AG10803 (cell line): Measurements from ENCODE around the gene MITD1.
"Not testable (repeated sequence)": the region's sequence is repeated elsewhere in the genome, so short reads cannot be mapped to it uniquely, and the experiment has no call there.

Experiments
- DNase-seq: peaks from one replicate; pipeline ENCODE4 v3.0.0; 2010; ENCODE audit warnings: low read depth
- H3K4me3 ChIP-seq: 2 replicates; pipeline ENCODE4 v1.5.1; 2011; ENCODE audit warnings: mild to moderate bottlenecking, low read length, control low read depth
- CTCF ChIP-seq: conservative IDR thresholded peaks from 2 replicates; pipeline ENCODE4 v1.5.1; 2011; ENCODE audit warnings: mild to moderate bottlenecking, low read length, control low read depth, inconsistent platforms

MITD1 gene

GRCh38 chr2:99140056-99140859 is 40.6 kb downstream of the MITD1 start:
- H3K4me3 ChIP-seq: peak overlapping the region; percentile 84
- peak; percentile 11 for DNase-seq
- TF ChIP-seq CTCF: no peak

GRCh38 chr2:99139003-99139402 is 41.9 kb downstream of the MITD1 start:
- H3K4me3 ChIP-seq: no peak overlapping the region
- TF ChIP-seq CTCF: no peak
- no peak for DNase-seq

GRCh38 chr2:99135044-99135556 is 45.8 kb downstream of the MITD1 start:
- not testable (repeated sequence) for H3K4me3 ChIP-seq, DNase-seq

- TF ChIP-seq CTCF: no peak
- no peak for DNase-seq
- H3K4me3 ChIP-seq: no peak overlapping the region
Observed at GRCh38 chr2:99127981-99128380, 52.9 kb downstream of the MITD1 start.
